GM18868 (cell line): ENCODE results near the gene NOL7.

Source experiments
- ATAC-seq: cut with Tn5 transposase; IDR thresholded peaks from one replicate; pipeline ENCODE4 v1.9.1; 2021; ENCODE audit warnings: mild to moderate bottlenecking, moderate library complexity; ENCODE audit not compliant: unreplicated experiment

The NOL7 gene

GRCh38 chr6:13593720-13594119 is 21.4 kb upstream of the NOL7 start:
- ATAC-seq: no peak

GRCh38 chr6:13597073-13597472 is 18.1 kb upstream of the NOL7 start:
- no peak for ATAC-seq

- ATAC-seq: no peak
Observed at GRCh38 chr6:13600036-13600435, 15.1 kb upstream of the NOL7 start.

- ATAC-seq: no peak
Observed at GRCh38 chr6:13604135-13604534, 11.0 kb upstream of the NOL7 start.

GRCh38 chr6:13604546-13605416 is 10.4 kb upstream of the NOL7 start:
- ATAC-seq: no peak

GRCh38 chr6:13605634-13606033 is 9.5 kb upstream of the NOL7 start:
- ATAC-seq: no peak

- ATAC-seq: no peak
Observed at GRCh38 chr6:13611715-13612114, 3.4 kb upstream of the NOL7 start.

- ATAC-seq: no peak
Observed at GRCh38 chr6:13613029-13613594, 2.0 kb upstream of the NOL7 start.

- peak; percentile 19 for ATAC-seq
Observed at GRCh38 chr6:13614126-13614925, 809 bp upstream of the NOL7 start.

GRCh38 chr6:13615792-13616120 is 621 bp downstream of the NOL7 start:
- no peak for ATAC-seq

GRCh38 chr6:13617066-13617465 is 1.9 kb downstream of the NOL7 start:
- no peak for ATAC-seq

GRCh38 chr6:13624871-13625288 is 9.7 kb downstream of the NOL7 start:
- ATAC-seq: no peak

GRCh38 chr6:13629459-13630116 is 14.5 kb downstream of the NOL7 start:
- ATAC-seq: no peak

- no peak for ATAC-seq
Observed at GRCh38 chr6:13630499-13630898, 15.4 kb downstream of the NOL7 start.

GRCh38 chr6:13633343-13633742 is 18.2 kb downstream of the NOL7 start:
- no peak for ATAC-seq

GRCh38 chr6:13635948-13636658 is 21.0 kb downstream of the NOL7 start:
- no peak for ATAC-seq

GRCh38 chr6:13638014-13638413 is 22.9 kb downstream of the NOL7 start:
- ATAC-seq: no peak

- no peak for ATAC-seq
Observed at GRCh38 chr6:13638626-13639025, 23.5 kb downstream of the NOL7 start.

GRCh38 chr6:13641315-13641714 is 26.2 kb downstream of the NOL7 start:
- no peak for ATAC-seq

- ATAC-seq: no peak
Observed at GRCh38 chr6:13643125-13643524, 28.0 kb downstream of the NOL7 start.

- ATAC-seq: no peak
Observed at GRCh38 chr6:13648850-13649249, 33.7 kb downstream of the NOL7 start.
